Thyroid gland (tissue), 4 donors: ENCODE results near the gene VARS2.

ENCODE experiments used
- POLR2A ChIP-seq, 2 donors: fragments of 450-650 bp; IDR thresholded peaks; one replicate each; pipeline ENCODE4 v1.6.1; 2017; ENCODE audit warnings: antibody characterized with exemption in 2 of 2, mild to moderate bottlenecking in 2 of 2, moderate library complexity in 1 of 2
- TF ChIP-seq, protein P1 (sequence below), 6 experiments: fragments of 200-600 bp in 3 of 6; fragments of 450-650 bp in 3 of 6; sonication (generic) in 3 of 6; IDR thresholded peaks; one replicate each; pipeline ENCODE4 v1.5.1; 2016 to 2019; ENCODE audit warnings: antibody characterized with exemption in 6 of 6, mild to moderate bottlenecking in 2 of 6, inconsistent platforms in 1 of 6, moderate library complexity in 1 of 6

DNA sequence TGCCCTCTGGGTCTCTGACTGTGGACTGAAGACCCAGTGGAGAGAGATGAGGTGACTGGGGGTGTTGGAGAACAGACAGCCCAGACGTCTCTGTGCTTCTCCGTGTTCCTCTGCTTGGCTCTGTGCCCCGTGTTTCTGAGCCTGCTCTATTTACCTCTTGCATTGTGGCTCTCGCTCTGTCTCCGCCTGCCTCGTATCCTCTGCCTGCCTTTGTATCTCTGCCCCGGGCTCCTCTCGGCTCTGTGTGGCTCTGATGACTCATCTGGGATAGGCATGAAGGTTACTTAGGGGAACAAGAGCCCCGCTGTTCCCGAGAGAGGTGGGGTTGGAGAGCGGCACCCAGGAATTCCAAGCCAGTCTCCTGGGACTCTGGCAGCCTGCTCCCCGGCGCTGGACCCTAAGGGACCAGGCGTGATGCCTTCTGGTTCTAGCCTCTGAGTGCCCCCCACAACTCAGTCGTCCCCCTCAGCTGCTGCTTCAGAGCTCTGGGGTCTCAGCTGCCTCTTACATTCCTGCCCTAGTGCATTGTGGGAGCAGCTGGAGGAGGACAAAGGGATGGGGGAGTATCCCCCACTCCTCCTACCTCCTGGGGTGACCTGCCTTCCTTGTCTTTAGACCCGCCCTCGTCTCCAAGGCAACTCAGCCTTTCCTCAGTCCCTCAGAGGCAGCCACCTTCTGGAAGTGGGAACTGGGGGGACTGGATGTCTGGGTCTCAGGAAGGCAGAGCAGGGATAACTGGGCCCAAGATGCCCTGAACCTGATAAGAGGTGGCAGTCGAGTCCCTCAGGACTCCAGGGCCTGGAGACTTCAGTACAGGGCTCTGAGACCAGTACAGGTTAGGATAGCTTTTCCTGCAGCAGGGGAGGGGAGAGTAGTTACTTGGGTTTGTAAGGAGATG lies 27.8 kb upstream of the VARS2 start:
- TF ChIP-seq, protein P1, sequence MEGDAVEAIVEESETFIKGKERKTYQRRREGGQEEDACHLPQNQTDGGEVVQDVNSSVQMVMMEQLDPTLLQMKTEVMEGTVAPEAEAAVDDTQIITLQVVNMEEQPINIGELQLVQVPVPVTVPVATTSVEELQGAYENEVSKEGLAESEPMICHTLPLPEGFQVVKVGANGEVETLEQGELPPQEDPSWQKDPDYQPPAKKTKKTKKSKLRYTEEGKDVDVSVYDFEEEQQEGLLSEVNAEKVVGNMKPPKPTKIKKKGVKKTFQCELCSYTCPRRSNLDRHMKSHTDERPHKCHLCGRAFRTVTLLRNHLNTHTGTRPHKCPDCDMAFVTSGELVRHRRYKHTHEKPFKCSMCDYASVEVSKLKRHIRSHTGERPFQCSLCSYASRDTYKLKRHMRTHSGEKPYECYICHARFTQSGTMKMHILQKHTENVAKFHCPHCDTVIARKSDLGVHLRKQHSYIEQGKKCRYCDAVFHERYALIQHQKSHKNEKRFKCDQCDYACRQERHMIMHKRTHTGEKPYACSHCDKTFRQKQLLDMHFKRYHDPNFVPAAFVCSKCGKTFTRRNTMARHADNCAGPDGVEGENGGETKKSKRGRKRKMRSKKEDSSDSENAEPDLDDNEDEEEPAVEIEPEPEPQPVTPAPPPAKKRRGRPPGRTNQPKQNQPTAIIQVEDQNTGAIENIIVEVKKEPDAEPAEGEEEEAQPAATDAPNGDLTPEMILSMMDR (IDR thresholded peaks at IDR 0.05) = no peak
- TF ChIP-seq POLR2A (IDR thresholded peaks at IDR 0.05) = no peak
